Adipose tissue (tissue), 3 donors: ENCODE results near the gene KDM5B. TPM values are rescaled to one million over a fixed set of nuclear protein-coding genes. Genes with fewer than 3 reads are reported as not detected.
"Not testable (repeated sequence)": the region's sequence is repeated elsewhere in the genome, so short reads cannot be mapped to it uniquely, and the experiment has no call there.

Experiments used
- H3K27ac ChIP-seq: one replicate; pipeline ENCODE4 v1.5.1; 2013; ENCODE audit warnings: low read depth, low read length
- WGBS, 3 donors: extraction: QIAGEN DNeasy Blood & Tissue Kit; methylation state at CpG; one replicate each; pipeline ENCODE4 v1.1.7; 2013; 5-methylcytosine and 5-hydroxymethylcytosine counted together
- polyA plus RNA-seq, 3 donors: library from polyadenylated mRNA; stranded (reverse); fragments of 200-250 nt; gene quantifications; one replicate each; pipeline ENCODE4 v1.2.3, GENCODE V29; 2013
- donor health status: healthy with polysubstance abuse.
- donor health status: Bipolar disorder and iron deficiency.
- donor health status: healthy.

The KDM5B gene
- polyA plus RNA-seq, 3 donors = 7.4 to 10.7 (median 8.0) TPM

- WGBS, 3 donors = 96 to 98% (median 97%) methylated on average over 3 of the region's 3 CpGs
- H3K27ac ChIP-seq = not testable (repeated sequence)
Measured at GRCh38 chr1:202744770-202745169, 63.5 kb downstream of the KDM5B start.

DNA sequence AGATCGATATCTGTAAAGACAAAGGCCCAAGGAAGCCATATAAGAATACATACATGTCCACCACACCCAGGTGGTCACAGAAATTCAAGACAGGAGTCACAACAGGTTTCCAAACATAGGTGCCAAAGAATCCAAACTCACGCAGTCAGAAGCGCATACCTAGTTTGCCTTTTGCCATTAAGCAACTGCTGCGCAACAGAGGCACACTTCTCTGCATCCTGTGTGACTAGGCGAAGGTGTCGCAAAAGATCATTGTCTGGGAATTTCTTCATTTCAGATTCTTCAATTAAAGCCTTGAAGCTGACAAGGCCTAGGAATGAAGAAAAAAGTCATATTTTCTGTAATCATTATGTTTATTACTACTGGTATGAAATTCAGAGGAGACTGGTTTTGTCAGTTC is 65.7 kb downstream of the KDM5B start:
- 70 to 98% (median 85%) methylated on average over 6 of the region's 6 CpGs for WGBS, 3 donors
- H3K27ac ChIP-seq = no peak overlapping the region

DNA sequence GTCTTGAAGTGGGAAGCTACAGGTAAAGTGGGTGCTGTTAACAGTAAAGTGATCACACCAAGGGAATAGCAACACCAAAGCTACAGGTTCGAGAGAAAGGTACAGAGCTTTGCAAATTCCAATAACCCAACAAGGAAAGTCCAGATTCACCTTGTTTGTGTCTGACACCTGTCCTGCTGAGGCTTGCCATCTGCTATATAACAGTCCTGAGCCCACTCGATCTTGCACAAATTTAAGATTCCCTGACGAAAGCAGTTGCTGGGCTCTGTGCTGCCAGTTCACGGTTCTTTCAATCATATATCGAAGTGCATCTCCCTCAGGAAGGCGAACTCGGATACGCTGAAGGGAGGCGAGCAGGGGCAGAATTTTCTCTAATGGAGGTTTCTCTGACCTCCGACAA is 75.0 kb downstream of the KDM5B start:
- 92 to 94% (median 94%) methylated on average over 10 of the region's 10 CpGs for WGBS, 3 donors
- H3K27ac ChIP-seq = no peak overlapping the region

- no peak overlapping the region for H3K27ac ChIP-seq
- WGBS, 3 donors = 85 to 89% (median 87%) methylated on average over 4 of the region's 4 CpGs
Measured at GRCh38 chr1:202728951-202729350, 79.3 kb downstream of the KDM5B start.

DNA sequence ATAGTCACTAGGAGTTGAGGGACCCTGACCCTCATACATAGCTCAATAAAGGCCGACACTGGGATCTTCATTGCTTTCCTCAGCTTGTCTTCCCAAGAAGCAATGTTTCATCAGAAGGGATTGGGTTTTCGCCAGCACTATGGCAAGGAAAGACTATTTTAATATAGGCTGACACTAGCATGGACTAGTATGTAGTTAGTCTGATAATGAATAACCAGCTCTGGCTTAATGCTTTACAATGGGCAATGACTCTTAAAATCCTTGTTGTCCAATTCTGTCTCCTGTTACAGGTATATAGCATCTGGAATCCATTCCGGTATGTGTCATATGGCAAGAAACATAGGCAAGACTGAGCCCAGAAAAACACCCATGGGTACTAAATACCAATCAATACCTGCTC is 82.7 kb downstream of the KDM5B start:
- WGBS, 3 donors = 91 to 93% (median 93%) methylated on average over 3 of the region's 3 CpGs
- H3K27ac ChIP-seq = no peak overlapping the region

DNA sequence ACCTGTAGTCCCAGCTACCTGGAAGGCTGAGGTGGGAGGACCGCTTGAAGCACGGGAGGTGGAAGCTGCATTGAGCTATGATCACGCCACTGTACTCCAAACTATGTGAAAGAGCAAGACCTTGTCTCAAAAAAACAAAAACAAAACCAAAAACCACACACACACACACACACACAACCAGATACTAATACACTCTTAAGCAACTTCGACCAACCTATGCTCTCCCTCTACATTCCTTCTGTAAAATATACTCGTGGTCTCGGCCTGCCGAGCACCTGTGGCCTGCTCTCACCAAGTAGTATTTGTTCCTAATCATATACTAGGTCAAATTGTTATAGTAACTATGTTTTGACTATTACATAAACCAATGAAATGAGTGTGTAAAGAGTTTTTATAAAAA is 84.5 kb downstream of the KDM5B start:
- H3K27ac ChIP-seq = no peak overlapping the region
- 87 to 92% (median 89%) methylated on average over 7 of the region's 7 CpGs for WGBS, 3 donors

- H3K27ac ChIP-seq = not testable (repeated sequence)
- 74 to 81% (median 80%) methylated on average over 6 of the region's 6 CpGs for WGBS, 3 donors
Measured at GRCh38 chr1:202723046-202723445, 85.2 kb downstream of the KDM5B start.

DNA sequence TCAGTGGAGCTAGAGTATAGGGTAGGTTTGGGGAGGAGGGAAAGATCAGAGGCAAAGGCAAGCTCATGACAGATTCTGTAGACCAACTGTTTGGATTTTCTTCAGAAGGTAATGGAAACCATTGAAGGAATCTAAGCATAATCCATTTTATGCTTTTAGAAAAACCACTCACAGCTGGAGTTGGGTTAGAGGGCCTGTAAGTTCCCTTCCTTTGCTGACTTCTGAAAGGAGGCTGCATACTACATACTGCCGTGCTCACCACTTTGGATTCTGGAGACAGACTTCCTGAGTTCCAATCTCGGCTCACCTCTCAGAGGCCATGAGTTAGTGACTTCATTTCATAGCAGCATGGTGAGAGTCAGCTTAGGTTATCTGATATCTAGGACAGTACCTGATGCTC is 91.6 kb downstream of the KDM5B start:
- WGBS, 3 donors = 84 to 92% (median 87%) methylated on average over 2 of the region's 2 CpGs
- H3K27ac ChIP-seq = no peak overlapping the region

DNA sequence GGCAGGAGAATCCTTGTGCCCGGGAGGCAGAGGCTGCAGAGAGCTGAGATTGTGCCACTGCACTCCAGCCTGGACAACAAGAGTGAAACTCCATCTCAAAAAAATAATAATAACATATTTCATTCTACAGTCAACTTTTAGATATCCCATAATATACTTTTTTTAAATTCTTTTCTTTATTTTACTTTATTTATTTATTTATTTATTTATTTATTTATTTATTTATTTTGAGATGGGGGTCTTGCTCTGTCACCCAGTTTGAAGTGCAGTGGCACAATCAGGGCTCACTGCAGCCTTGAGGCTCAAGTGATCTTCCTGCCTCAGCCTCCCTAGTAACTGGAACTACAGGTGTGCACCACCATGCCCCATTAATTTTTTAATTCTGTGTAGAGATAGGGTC is 94.0 kb downstream of the KDM5B start:
- WGBS, 3 donors = 94 to 100% (median 100%) methylated on average over 1 of the region's 1 CpG
- not testable (repeated sequence) for H3K27ac ChIP-seq

- 49 to 63% (median 61%) methylated on average over 4 of the region's 4 CpGs for WGBS, 3 donors
- H3K27ac ChIP-seq = no peak overlapping the region
Measured at GRCh38 chr1:202713110-202713509, 95.1 kb downstream of the KDM5B start.

GRCh38 chr1:202711949-202712635 is 96.1 kb downstream of the KDM5B start:
- 63 to 81% (median 78%) methylated on average over 9 of the region's 9 CpGs for WGBS, 3 donors

GRCh38 chr1:202710070-202711045 is 97.9 kb downstream of the KDM5B start, which contains the start of gene SYT2:
SYT2 (minus strand) TSS chr1:202710454; CDS start chr1:202605772, 104,682 bp downstream.
- H3K27ac ChIP-seq = no peak within 1 kb of the TSS
- 6 to 7% (median 6%) methylated on average over 48 to 64 of the region's 64 CpGs for WGBS, 3 donors

More at GRCh38 chr1:202711949-202712635, 96.1 kb downstream of the KDM5B start:
- no peak overlapping the region for H3K27ac ChIP-seq

DNA sequence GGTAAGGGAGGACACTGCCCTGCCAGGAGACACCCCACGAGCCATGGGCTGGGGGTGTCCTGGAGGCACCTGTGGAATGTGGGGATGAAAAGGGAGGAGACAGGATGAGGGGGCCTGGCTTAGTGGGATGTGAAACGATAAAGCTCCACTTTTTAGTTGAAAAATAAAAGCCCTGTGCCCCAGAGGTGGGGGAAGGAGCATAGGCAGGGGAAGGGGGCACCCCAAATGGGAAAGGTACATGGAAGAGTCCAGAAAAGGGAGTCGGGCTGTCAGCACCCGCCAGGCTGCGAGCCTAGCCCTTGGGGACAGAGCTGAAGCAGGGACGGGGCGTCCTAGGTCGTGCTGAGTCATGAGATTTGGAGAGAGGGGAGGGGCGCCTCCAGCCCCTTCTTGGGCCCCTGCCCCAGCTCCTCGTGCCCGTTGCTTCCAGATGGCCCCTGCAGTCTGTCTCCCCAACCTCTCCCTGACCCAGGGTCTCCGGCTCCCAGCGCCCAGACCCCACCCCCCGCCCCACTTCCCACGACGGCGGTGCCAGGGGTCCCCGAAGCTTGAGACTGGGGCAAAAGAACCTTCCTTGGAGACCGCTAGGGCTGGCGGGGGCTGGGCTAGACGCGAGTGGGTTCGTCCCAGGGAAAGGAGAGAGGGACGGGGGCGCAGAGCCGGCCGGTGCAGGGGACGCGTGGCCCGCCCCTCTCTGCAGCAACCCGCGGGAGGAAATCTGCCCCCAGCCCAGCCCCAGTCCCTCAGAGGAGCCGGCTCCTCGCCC is 98.8 kb downstream of the KDM5B start:
- WGBS, 3 donors = 2 to 7% (median 3%) methylated on average over 24 to 34 of the region's 34 CpGs
- no peak overlapping the region for H3K27ac ChIP-seq

GRCh38 chr1:202708456-202709275 is 99.6 kb downstream of the KDM5B start:
- WGBS, 3 donors = 63 to 73% (median 72%) methylated on average over 12 of the region's 12 CpGs
- H3K27ac ChIP-seq = no peak overlapping the region

DNA sequence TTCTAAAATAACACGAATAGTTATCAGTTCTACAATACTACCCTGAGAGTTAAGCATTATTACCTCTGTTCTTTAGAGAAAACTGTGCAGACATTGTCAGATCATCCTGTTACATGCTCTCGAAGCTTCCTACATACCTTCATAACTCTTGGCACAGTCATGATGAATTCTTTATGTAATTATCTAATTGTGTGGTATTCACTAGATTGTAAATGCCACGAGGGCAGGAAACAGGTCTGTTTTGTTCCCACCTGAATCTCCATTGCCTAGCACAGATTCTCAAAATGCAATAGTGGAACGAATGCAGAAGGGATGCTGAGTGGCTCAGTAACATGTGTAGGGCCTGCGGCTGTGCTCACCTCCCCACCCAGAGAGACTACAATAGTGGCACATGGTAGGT is 101.4 kb downstream of the KDM5B start:
- 70 to 80% (median 79%) methylated on average over 5 of the region's 5 CpGs for WGBS, 3 donors

GRCh38 chr1:202704601-202705000 is 103.6 kb downstream of the KDM5B start:
- no peak overlapping the region for H3K27ac ChIP-seq
- 60 to 76% (median 70%) methylated on average over 4 of the region's 4 CpGs for WGBS, 3 donors

More for the DNA sequence above, 101.4 kb downstream of the KDM5B start:
- H3K27ac ChIP-seq = no peak overlapping the region

GRCh38 chr1:202703191-202703590 is 105.0 kb downstream of the KDM5B start:
- WGBS, 3 donors = 51 to 85% (median 81%) methylated on average over 6 of the region's 6 CpGs
- H3K27ac ChIP-seq = no peak overlapping the region

GRCh38 chr1:202702088-202702487 is 106.1 kb downstream of the KDM5B start:
- H3K27ac ChIP-seq = no peak overlapping the region
- 49 to 62% (median 61%) methylated on average over 5 of the region's 5 CpGs for WGBS, 3 donors
